ENCODE results near the gene RHOF. TPM values are rescaled to one million over a fixed set of nuclear protein-coding genes. Genes with fewer than 3 reads are reported as not detected.
A peak's percentile ranks its signal among the peaks of the same experiment; 100 is the strongest.

The RHOF gene
- total RNA-seq, 1 donor: 10.9 TPM

DNA sequence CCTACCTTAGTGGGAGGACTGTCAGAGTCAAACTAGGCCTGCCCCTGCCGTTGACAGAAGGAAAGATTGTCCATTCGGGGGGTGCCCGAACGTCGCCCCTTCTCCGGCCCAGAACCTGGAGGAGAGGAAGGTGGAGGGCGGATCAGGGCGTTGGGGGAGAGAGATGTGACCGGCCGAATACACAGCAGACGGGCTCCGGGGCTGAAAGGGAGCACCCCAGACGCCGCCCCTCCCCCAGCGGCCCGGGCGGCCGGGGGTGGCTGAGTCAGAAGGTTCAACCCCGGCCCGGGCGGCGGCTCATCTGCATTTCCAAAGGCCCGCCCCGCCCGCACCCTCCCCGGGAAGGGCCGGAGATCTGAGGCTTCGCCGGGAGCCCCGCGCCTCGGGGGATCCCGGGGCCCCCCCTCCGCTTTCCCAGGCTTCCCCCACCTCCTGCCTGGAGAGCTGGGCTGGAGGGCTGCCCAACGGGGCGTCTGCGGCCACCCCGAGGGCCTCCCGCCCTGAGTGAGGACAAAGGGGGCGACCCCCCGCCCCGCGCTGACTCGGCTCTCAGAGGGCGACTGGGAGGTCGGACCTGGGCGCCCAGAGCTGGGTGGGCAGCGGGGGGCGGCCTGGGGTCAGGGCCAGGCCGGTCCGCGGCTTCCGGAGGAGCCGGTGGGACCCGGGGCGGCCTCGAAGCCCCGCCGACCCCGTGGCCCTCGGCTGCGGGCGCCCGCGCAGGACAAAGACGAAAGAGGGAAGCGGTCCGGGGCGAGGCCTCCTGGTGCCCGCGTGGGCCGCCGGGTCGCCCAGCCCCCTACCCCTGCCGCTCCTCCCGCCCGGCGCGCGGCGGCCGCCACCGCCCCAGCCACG lies 6.6 kb upstream of the RHOF start:
- peak overlapping the region; percentile 80 for H3K4me3 ChIP-seq (ENCODE audit: low read depth, low read length)
- TF ChIP-seq, protein P1, sequence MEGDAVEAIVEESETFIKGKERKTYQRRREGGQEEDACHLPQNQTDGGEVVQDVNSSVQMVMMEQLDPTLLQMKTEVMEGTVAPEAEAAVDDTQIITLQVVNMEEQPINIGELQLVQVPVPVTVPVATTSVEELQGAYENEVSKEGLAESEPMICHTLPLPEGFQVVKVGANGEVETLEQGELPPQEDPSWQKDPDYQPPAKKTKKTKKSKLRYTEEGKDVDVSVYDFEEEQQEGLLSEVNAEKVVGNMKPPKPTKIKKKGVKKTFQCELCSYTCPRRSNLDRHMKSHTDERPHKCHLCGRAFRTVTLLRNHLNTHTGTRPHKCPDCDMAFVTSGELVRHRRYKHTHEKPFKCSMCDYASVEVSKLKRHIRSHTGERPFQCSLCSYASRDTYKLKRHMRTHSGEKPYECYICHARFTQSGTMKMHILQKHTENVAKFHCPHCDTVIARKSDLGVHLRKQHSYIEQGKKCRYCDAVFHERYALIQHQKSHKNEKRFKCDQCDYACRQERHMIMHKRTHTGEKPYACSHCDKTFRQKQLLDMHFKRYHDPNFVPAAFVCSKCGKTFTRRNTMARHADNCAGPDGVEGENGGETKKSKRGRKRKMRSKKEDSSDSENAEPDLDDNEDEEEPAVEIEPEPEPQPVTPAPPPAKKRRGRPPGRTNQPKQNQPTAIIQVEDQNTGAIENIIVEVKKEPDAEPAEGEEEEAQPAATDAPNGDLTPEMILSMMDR (IDR thresholded peaks at IDR 0.05; ENCODE audit: insufficient read depth, low read length): no peak
- peak; percentile 85 for DNase-seq (ENCODE audit: low read depth)

- H3K4me3 ChIP-seq (ENCODE audit: low read depth, low read length): peak overlapping the region; percentile 67
- TF ChIP-seq, protein P1 (IDR thresholded peaks at IDR 0.05; ENCODE audit: insufficient read depth, low read length): no peak
- DNase-seq (ENCODE audit: low read depth): peak; percentile 83
Measured at GRCh38 chr12:121799156-121799841, 5.8 kb upstream of the RHOF start.

DNA sequence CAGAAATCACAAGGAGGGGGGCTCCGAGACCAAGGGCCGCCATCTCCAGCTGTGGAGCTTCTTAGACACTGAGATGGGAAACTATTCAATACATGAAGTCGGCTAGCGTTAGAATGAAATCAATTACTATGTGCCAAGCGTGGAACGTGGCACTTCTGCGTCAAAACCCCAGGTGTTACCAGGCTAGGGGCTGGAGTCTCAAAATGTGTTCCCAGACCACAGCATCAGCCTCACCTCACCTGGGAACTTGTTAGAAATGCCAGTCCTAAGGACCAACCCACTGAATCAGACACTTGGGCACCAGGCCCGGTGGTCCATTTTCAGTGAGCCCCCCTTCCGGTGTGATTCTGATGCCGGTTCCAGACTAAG lies 5.3 kb upstream of the RHOF start:
- DNase-seq (ENCODE audit: low read depth): no peak
- TF ChIP-seq, protein P1 (IDR thresholded peaks at IDR 0.05; ENCODE audit: insufficient read depth, low read length): no peak
- peak overlapping the region; percentile 63 for H3K4me3 ChIP-seq (ENCODE audit: low read depth, low read length)

- peak; percentile 46 for DNase-seq (ENCODE audit: low read depth)
- TF ChIP-seq, protein P1 (IDR thresholded peaks at IDR 0.05; ENCODE audit: insufficient read depth, low read length): no peak
- H3K4me3 ChIP-seq (ENCODE audit: low read depth, low read length): peak overlapping the region; percentile 63
Measured at GRCh38 chr12:121797937-121798786, 4.7 kb upstream of the RHOF start.

DNA sequence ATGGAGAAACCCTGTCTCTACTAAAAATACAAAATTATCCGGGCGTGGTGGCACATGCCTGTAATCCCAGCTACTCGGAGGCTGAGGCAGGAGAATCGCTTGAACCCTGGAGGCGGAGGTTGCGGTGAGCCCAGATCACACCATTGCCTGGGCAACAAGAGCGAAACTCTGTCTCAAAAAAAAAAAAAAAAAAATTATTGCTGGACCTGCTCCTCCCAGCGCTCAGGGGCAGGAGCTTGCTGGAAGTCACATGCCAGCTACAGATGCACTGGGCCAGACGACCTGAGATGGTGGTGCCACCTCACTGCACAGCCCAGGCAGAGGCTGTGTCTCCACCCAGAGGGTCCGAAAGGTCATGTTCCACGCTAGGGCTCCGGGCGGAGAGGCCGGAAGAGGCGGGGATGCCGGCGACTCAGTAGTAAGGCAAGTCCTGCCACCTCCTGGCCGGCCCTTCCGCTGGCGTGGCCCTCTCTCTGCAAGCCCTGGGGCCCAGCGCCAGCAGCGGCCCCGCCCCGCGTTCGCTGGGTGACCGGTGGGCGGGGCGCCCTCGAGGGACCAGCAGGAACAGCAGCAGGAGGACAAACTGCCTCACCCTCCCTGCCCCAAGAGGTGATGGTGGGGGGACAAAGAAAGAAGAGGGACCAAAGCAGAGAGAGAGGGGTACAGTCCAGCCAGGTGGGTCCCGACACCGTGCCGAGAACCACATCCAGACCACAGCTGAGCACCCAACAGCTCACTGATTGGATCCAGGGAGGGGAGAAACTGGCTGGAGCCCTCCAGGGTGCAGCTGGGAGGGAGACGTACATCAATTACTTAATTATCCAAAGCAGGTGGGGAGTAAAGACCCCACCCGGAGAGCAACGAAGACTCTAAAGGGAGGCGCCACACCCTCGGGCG lies 3.6 kb upstream of the RHOF start:
- DNase-seq (ENCODE audit: low read depth): peak; percentile 87
- TF ChIP-seq, protein P1 (IDR thresholded peaks at IDR 0.05; ENCODE audit: insufficient read depth, low read length): peak; percentile 44
- peak overlapping the region; percentile 63 for H3K4me3 ChIP-seq (ENCODE audit: low read depth, low read length)

All from fibroblast of the aortic adventitia (primary cell).